Mesothelial cell of epicardium (in vitro differentiated cells): Measurements from ENCODE around the gene WNT5A. TPM values are rescaled to one million over a fixed set of nuclear protein-coding genes. Genes with fewer than 3 reads are reported as not detected.
"Not testable (repeated sequence)": the region's sequence is repeated elsewhere in the genome, so short reads cannot be mapped to it uniquely, and the experiment has no call there.

Source experiments
- DNase-seq, 2 experiments: peaks; one replicate each; pipeline ENCODE4 v3.0.0; 2021; ENCODE audit warnings: low spot score in 2 of 2; ENCODE audit not compliant: unreplicated experiment in 2 of 2
- H3K27ac Mint-ChIP-seq: 2 replicates; pipeline ENCODE4 v1.8.0; 2021; ENCODE audit warnings: mixed read lengths
- H3K27me3 Mint-ChIP-seq: 2 replicates; pipeline ENCODE4 v1.8.0; 2021; ENCODE audit warnings: low read depth, mixed read lengths
- H3K36me3 Mint-ChIP-seq: 2 replicates; pipeline ENCODE4 v1.8.0; 2021; ENCODE audit warnings: mixed read lengths
- H3K4me1 Mint-ChIP-seq: 2 replicates; pipeline ENCODE4 v1.8.0; 2021; ENCODE audit warnings: mixed read lengths
- H3K4me3 Mint-ChIP-seq: 2 replicates; pipeline ENCODE4 v1.8.0; 2021; ENCODE audit warnings: mild to moderate bottlenecking, moderate library complexity, mixed read lengths
- H3K9me3 Mint-ChIP-seq: 2 replicates; pipeline ENCODE4 v1.8.0; 2021; ENCODE audit warnings: mixed read lengths
- CTCF ChIP-seq: fragments of 200-600 bp; sonication (generic); IDR thresholded peaks from one replicate; pipeline ENCODE4 v1.5.0; 2021; ENCODE audit warnings: antibody characterized with exemption; ENCODE audit not compliant: unreplicated experiment
- total RNA-seq: library from RNA; stranded (reverse); gene quantifications from 3 replicates; pipeline ENCODE4 v1.2.1, GENCODE V29; 2021

Gene WNT5A
- total RNA-seq, 1 donor from 2014 or later, result 63.8 TPM

GRCh38 chr3:55505776-55506175, 18.7 kb upstream of the WNT5A start:
- Mint-ChIP-seq H3K4me3 (no peak overlapping the region), H3K36me3 (no peaks in the 10 kb centered on the region), H3K27me3 (peaks cover 37% of the 10 kb centered on the region), H3K9me3 (no peaks in the 10 kb centered on the region), H3K4me1 (peaks cover 10% of the 10 kb centered on the region), H3K27ac (no peak overlapping the region)
- TF ChIP-seq CTCF, result no peak
- no peak for DNase-seq

GRCh38 chr3:55505102-55505501, 18.0 kb upstream of the WNT5A start:
- DNase-seq, H3K27ac Mint-ChIP-seq, H3K36me3 Mint-ChIP-seq, H3K9me3 Mint-ChIP-seq, H3K4me3 Mint-ChIP-seq, H3K4me1 Mint-ChIP-seq: not testable (repeated sequence)
- H3K27me3 Mint-ChIP-seq, result peaks cover 39% of the 10 kb centered on the region

GRCh38 chr3:55501905-55502304, 14.8 kb upstream of the WNT5A start:
- Mint-ChIP-seq H3K4me3 (no peak overlapping the region), H3K27ac (no peak overlapping the region), H3K4me1 (peaks cover 9% of the 10 kb centered on the region), H3K36me3 (no peaks in the 10 kb centered on the region), H3K9me3 (no peaks in the 10 kb centered on the region), H3K27me3 (peaks cover 19% of the 10 kb centered on the region)
- no peak for TF ChIP-seq CTCF
- DNase-seq, result no peak

- Mint-ChIP-seq H3K4me3 (no peak overlapping the region), H3K4me1 (peaks cover 8% of the 10 kb centered on the region), H3K9me3 (no peaks in the 10 kb centered on the region), H3K27me3 (peaks cover 21% of the 10 kb centered on the region), H3K27ac (no peak overlapping the region), H3K36me3 (no peaks in the 10 kb centered on the region)
- DNase-seq, result no peak
- TF ChIP-seq CTCF, result no peak
These were observed 13.6 kb upstream of the WNT5A start for GRCh38 chr3:55500555-55501330.

- peaks cover 24% of the 10 kb centered on the region for H3K27me3 Mint-ChIP-seq
- no peaks in the 10 kb centered on the region for H3K36me3 Mint-ChIP-seq
These were observed 11.4 kb upstream of the WNT5A start for GRCh38 chr3:55498520-55498919.

More at GRCh38 chr3:55498520-55498919, 11.4 kb upstream of the WNT5A start:
- no peaks in the 10 kb centered on the region for H3K9me3 Mint-ChIP-seq
- H3K27ac Mint-ChIP-seq, result no peak overlapping the region
- no peak for TF ChIP-seq CTCF
- peaks cover 2% of the 10 kb centered on the region for H3K4me1 Mint-ChIP-seq
- DNase-seq, result no peak
- H3K4me3 Mint-ChIP-seq, result no peak overlapping the region
